GM21381 (cell line): ENCODE results near the gene RWDD4.
A peak's percentile ranks its signal among the peaks of the same experiment; 100 is the strongest.

Source experiments
- ATAC-seq: cut with Tn5 transposase; IDR thresholded peaks from one replicate; pipeline ENCODE4 v1.9.1; 2021; ENCODE audit warnings: mild to moderate bottlenecking, moderate library complexity; ENCODE audit not compliant: unreplicated experiment

The RWDD4 gene

GRCh38 chr4:183602557-183603027 lies 56.4 kb downstream of the RWDD4 start:
- no peak for ATAC-seq

DNA sequence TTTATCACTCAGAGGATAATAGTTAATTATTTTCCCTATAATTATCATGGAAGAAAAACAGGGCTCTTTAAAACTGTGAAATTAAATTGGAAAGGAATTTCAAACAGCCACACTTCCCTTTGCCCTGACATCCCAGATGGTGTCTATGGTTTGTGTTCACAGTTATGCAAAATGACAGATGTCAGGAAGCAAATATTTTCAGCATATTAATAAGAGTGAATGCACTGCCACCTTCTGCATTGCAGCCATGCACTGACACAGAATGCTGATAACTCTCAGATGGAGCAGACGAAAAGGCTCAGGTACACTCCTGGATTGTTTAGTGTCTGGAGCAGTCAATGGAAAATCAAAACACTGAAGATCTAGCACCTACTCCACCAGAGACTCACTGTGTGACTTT lies 57.6 kb downstream of the RWDD4 start:
- ATAC-seq: no peak

DNA sequence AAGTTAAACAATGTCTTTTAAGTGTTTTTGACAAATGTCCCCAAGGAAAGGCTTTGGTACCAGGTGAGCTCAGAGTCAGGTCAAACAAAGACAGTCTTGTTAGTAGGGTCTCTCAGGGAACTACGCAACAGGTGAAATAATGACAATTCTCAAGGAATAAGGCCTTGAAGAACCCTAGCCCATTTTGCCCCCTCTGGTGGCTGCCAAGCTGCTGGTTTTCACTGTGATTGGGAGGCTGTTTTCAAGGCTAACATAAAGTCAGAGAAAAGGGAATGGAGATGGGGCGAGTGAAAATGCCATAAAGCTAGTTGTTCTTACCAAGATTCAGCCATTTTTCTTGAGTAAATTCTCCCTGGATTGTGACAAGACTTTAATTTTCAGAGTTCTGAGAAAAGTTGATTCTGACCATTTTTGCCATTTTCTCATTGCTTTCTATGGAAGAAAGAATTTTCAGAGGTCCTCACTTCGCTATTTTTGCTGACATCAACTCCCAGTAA lies 58.7 kb downstream of the RWDD4 start:
- no peak for ATAC-seq

DNA sequence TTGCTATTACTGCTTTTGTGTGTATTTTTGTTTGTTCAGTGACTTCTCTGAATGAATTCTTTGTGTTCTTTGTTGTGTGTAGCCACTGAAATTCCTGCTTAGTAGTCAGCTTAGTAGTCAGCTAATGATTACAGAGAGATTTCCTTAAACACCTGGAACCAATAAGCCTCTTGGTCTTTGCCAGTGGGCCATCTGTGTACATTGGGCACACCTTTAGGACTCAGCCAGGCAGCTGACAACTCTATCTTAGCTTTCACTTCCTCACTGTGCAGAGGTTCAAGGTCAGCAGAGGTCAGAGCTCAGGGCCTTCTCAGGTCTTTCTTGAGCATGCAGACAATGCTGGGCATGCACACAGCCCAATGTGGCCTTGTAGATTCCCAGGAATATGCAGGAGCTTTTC lies 59.3 kb downstream of the RWDD4 start:
- peak; percentile 66 for ATAC-seq

GRCh38 chr4:183599284-183599683 lies 59.7 kb downstream of the RWDD4 start:
- ATAC-seq: no peak

- no peak for ATAC-seq
These were observed 62.8 kb downstream of the RWDD4 start for GRCh38 chr4:183596067-183596757.

DNA sequence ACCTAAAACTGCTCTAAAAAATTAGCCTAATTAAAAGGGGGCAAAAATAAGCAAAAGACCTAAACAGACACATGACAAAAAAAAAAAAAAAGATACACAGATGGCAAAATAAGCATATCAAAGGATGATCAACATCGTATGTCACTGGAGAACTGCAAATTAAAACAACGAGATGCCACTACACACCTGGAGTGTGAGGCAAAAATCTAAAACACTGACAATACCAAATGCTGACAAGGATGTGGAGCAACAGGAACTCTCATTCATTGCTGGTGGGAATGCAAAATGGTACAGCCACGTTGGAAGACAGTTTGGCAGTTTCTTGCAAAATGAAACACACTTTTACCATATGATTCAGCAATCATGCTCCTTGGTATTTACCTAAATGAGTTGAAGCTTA lies 64.2 kb downstream of the RWDD4 start:
- no peak for ATAC-seq

- no peak for ATAC-seq
These were observed 67.7 kb downstream of the RWDD4 start for GRCh38 chr4:183591301-183591700.
